ENCODE measurements around the gene DISP2. TPM values are rescaled to one million over a fixed set of nuclear protein-coding genes. Genes with fewer than 3 reads are reported as not detected.

The DISP2 gene
- total RNA-seq, 3 donors from 2014 or later, result 0.03 to 0.26 (median 0.08) TPM

DNA sequence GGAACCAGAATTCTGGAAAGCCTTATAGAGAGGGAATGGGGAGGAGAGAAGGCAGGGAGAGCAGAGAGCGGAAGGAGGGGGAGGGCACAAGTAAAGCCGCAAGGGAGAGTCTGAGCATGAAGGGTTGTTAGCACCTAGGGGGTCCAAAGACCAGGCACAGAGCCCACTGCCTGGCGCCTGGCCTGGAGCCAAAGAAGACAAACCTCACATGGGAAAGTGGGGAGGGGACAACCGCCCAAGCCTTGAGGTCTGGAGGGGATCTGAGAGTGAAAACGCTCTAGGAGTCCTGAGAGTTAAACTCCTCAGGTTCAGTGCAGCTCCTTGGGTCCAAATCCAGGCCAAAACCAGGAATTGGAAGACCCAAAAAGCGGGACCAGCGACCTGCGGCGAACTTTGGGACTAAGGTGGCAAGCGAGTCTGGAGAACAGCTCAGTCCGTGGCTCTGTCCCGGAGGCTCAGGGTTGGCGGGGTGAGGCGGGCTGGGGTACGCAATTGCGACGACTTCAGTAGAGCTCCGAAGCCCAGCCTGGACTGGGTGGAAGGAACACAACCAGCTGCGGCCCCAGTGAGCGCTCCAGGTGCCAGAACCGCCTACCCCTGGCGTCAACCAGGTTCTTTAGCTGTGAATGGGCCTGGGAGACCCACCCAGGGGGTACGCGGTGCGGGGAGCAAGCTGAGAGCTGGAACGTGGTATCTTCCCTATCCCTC is 35.3 kb upstream of the DISP2 start:
- H3K27me3 Mint-ChIP-seq (ENCODE audit: low read depth), result no peaks in the 10 kb centered on the region
- H3K9me3 Mint-ChIP-seq, result no peaks in the 10 kb centered on the region
- H3K4me3 Mint-ChIP-seq, result peak overlapping the region; percentile 75
- H3K36me3 Mint-ChIP-seq (ENCODE audit: insufficient read depth), result no peaks in the 10 kb centered on the region
- H3K4me1 Mint-ChIP-seq (ENCODE audit: low read depth), result peaks cover 26% of the 10 kb centered on the region
- ATAC-seq, result peak in 1 of 2 donors; percentile 0
- no peak for DNase-seq

- no peaks in the 10 kb centered on the region for H3K9me3 Mint-ChIP-seq
- no peaks in the 10 kb centered on the region for H3K27me3 Mint-ChIP-seq (ENCODE audit: low read depth)
- DNase-seq (peak; percentile 90), ATAC-seq (peak; percentile 89 to 94)
- peaks cover 26% of the 10 kb centered on the region for H3K4me1 Mint-ChIP-seq (ENCODE audit: low read depth)
- peak within 1 kb of the TSS; percentile 78 for H3K4me3 Mint-ChIP-seq
- H3K36me3 Mint-ChIP-seq (ENCODE audit: insufficient read depth), result no peaks in the 10 kb centered on the region
Measured at GRCh38 chr15:40323239-40323952, 34.6 kb upstream of the DISP2 start, which contains the start of gene INAFM2. Gene INAFM2, plus strand, starts transcription at chr15:40323692. Its CDS starts 364 bp downstream, at chr15:40324056.

DNA sequence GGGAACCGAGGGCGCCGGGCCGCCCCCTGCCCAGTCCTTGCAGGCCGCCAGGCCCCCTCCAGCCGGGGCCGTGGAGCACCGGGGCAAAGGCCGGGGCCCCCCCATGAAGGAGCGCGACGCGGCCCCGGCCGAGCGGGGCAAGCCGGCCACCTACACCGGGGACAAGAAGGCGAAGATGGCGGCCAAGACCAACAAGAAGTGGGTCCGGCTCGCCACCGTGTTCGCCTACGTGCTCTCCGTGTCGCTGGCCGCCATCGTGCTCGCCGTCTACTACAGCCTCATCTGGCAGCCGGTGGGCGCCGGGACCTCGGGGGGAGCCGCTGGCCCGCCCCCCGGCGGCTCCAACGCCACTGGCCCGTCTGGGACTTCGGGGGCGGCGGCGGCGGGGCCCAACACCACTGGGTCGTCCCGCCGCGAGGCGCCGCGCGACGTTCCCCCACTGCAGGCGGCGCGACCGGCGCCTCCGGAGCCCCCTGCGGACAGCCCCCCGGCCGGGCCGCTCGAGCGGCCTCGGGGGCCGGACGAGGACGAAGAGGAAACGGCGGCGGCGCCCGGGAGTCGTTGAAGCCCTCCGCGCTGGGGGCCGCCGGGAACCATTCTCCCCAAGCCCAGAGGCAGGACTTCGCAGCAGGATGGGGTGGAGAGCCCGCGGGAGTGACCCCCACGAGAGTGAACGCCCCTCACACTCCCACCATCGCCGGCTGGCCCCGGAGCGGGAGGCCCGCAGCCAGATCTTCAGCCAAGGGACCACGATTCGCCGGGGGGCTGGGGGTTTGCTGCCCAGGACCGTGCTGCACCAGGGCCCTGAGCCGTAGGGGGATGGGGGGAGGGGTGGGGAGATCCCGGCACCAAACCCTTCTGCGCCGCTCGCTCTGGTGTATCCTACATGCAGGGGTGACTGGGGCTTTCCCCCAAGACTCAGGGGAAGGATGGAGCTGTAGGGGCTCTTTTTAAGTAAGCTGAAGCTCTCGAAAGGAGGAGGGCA is 33.8 kb upstream of the DISP2 start:
- DNase-seq (no peak), ATAC-seq (peak; percentile 3 to 8)

GRCh38 chr15:40325188-40325587 is 32.8 kb upstream of the DISP2 start:
- Mint-ChIP-seq H3K9me3 (no peaks in the 10 kb centered on the region), H3K36me3 (ENCODE audit: insufficient read depth) (no peaks in the 10 kb centered on the region), H3K27me3 (ENCODE audit: low read depth) (no peaks in the 10 kb centered on the region), H3K4me3 (peak overlapping the region; percentile 78), H3K4me1 (ENCODE audit: low read depth) (peaks cover 26% of the 10 kb centered on the region)
- DNase-seq (no peak), ATAC-seq (no peak)

More for the DNA sequence above, 33.8 kb upstream of the DISP2 start:
- Mint-ChIP-seq H3K4me3 (peak overlapping the region; percentile 78), H3K36me3 (ENCODE audit: insufficient read depth) (no peaks in the 10 kb centered on the region), H3K4me1 (ENCODE audit: low read depth) (peaks cover 26% of the 10 kb centered on the region), H3K27me3 (ENCODE audit: low read depth) (no peaks in the 10 kb centered on the region), H3K9me3 (no peaks in the 10 kb centered on the region)

GRCh38 chr15:40325700-40326099 is 32.3 kb upstream of the DISP2 start:
- Mint-ChIP-seq H3K4me3 (no peak overlapping the region), H3K27me3 (ENCODE audit: low read depth) (no peaks in the 10 kb centered on the region), H3K36me3 (ENCODE audit: insufficient read depth) (no peaks in the 10 kb centered on the region), H3K4me1 (ENCODE audit: low read depth) (peaks cover 26% of the 10 kb centered on the region), H3K9me3 (no peaks in the 10 kb centered on the region)
- no peak for DNase-seq
- ATAC-seq, result no peak

DNA sequence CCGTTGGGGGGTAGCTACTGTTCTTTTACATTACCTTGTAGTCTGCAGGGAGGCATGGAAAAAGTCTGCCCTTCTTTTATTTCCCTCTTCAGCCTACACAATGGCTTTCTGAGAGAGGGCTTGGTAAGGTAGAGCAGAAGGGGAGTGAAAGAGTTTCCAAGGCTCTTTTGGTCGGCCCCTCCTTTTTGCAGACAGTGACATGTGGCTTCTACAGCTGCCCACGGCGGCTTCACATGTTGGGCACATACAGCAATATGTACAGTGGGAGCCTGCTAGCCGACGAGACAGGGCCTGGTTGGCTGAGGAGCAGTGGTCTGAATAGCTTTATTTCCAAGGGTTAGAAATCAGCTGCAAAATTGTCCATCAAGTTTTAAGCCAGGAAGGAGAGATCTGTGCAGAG is 30.6 kb upstream of the DISP2 start:
- no peak overlapping the region for H3K4me3 Mint-ChIP-seq
- ATAC-seq, result no peak
- no peak for DNase-seq
- peaks cover 18% of the 10 kb centered on the region for H3K4me1 Mint-ChIP-seq (ENCODE audit: low read depth)
- no peaks in the 10 kb centered on the region for H3K36me3 Mint-ChIP-seq (ENCODE audit: insufficient read depth)
- H3K27me3 Mint-ChIP-seq (ENCODE audit: low read depth), result no peaks in the 10 kb centered on the region
- H3K9me3 Mint-ChIP-seq, result no peaks in the 10 kb centered on the region

GRCh38 chr15:40328176-40328575 is 29.8 kb upstream of the DISP2 start:
- Mint-ChIP-seq H3K9me3 (no peaks in the 10 kb centered on the region), H3K4me3 (no peak overlapping the region), H3K36me3 (ENCODE audit: insufficient read depth) (no peaks in the 10 kb centered on the region), H3K4me1 (ENCODE audit: low read depth) (peaks cover 16% of the 10 kb centered on the region), H3K27me3 (ENCODE audit: low read depth) (no peaks in the 10 kb centered on the region)
- ATAC-seq, result no peak
- no peak for DNase-seq

- DNase-seq, result no peak
- peaks cover 18% of the 10 kb centered on the region for H3K4me1 Mint-ChIP-seq (ENCODE audit: low read depth)
- no peaks in the 10 kb centered on the region for H3K27me3 Mint-ChIP-seq (ENCODE audit: low read depth)
- H3K9me3 Mint-ChIP-seq, result no peaks in the 10 kb centered on the region
- H3K36me3 Mint-ChIP-seq (ENCODE audit: insufficient read depth), result no peaks in the 10 kb centered on the region
- no peak for ATAC-seq
- no peak overlapping the region for H3K4me3 Mint-ChIP-seq
Measured at GRCh38 chr15:40328751-40329150, 29.3 kb upstream of the DISP2 start.

GRCh38 chr15:40329804-40330203 is 28.2 kb upstream of the DISP2 start:
- H3K9me3 Mint-ChIP-seq, result no peaks in the 10 kb centered on the region
- no peak overlapping the region for H3K4me3 Mint-ChIP-seq
- H3K36me3 Mint-ChIP-seq (ENCODE audit: insufficient read depth), result no peaks in the 10 kb centered on the region
- DNase-seq, result no peak
- H3K4me1 Mint-ChIP-seq (ENCODE audit: low read depth), result peaks cover 22% of the 10 kb centered on the region
- no peak for ATAC-seq
- H3K27me3 Mint-ChIP-seq (ENCODE audit: low read depth), result no peaks in the 10 kb centered on the region

GRCh38 chr15:40330368-40330836 is 27.6 kb upstream of the DISP2 start:
- DNase-seq, result no peak
- no peaks in the 10 kb centered on the region for H3K36me3 Mint-ChIP-seq (ENCODE audit: insufficient read depth)
- no peaks in the 10 kb centered on the region for H3K9me3 Mint-ChIP-seq
- peaks cover 16% of the 10 kb centered on the region for H3K4me1 Mint-ChIP-seq (ENCODE audit: low read depth)
- no peak for ATAC-seq
- H3K4me3 Mint-ChIP-seq, result no peak overlapping the region
- no peaks in the 10 kb centered on the region for H3K27me3 Mint-ChIP-seq (ENCODE audit: low read depth)

GRCh38 chr15:40331026-40331425 is 27.0 kb upstream of the DISP2 start:
- no peak for ATAC-seq
- no peaks in the 10 kb centered on the region for H3K27me3 Mint-ChIP-seq (ENCODE audit: low read depth)
- no peaks in the 10 kb centered on the region for H3K36me3 Mint-ChIP-seq (ENCODE audit: insufficient read depth)
- peaks cover 10% of the 10 kb centered on the region for H3K4me1 Mint-ChIP-seq (ENCODE audit: low read depth)
- DNase-seq, result no peak
- no peak overlapping the region for H3K4me3 Mint-ChIP-seq
- H3K9me3 Mint-ChIP-seq, result no peaks in the 10 kb centered on the region

GRCh38 chr15:40331637-40332036 is 26.4 kb upstream of the DISP2 start:
- DNase-seq, result no peak
- no peaks in the 10 kb centered on the region for H3K27me3 Mint-ChIP-seq (ENCODE audit: low read depth)
- H3K9me3 Mint-ChIP-seq, result no peaks in the 10 kb centered on the region
- ATAC-seq, result no peak
- H3K36me3 Mint-ChIP-seq (ENCODE audit: insufficient read depth), result no peaks in the 10 kb centered on the region
- peaks cover 9% of the 10 kb centered on the region for H3K4me1 Mint-ChIP-seq (ENCODE audit: low read depth)
- no peak overlapping the region for H3K4me3 Mint-ChIP-seq

DNA sequence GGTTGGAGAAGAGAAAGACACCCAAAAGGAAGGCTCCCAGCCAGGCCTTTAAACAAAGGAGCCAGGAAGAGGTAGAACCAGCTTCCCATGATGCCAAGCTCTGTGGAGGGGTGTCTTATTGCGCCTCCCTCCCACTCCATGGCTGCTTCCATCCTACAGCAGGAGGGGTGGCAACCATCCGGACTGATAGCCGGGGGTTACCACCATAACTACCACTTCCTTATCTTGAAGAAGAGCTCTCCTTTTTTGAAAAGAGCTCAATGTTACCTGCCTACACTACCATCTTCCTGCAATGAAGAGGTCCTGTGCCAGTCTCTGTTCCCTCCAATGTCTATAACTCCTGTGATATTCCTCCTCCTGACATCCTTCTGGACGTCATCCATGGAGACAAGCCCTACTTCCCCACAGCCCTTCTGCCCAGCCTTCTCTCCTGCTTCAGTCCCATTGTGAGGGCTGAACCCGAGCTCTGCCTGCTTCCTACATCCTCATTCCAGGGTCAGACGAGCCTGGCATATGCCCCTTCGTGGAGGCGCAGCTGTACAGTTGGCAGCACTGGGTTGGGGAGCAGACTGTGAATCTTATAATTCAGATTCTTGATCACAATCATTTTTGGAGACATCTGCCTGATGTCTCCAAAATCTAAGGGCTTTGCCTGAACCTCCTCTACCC is 25.8 kb upstream of the DISP2 start:
- Mint-ChIP-seq H3K36me3 (ENCODE audit: insufficient read depth) (no peaks in the 10 kb centered on the region), H3K4me1 (ENCODE audit: low read depth) (peaks cover 9% of the 10 kb centered on the region), H3K4me3 (no peak overlapping the region), H3K27me3 (ENCODE audit: low read depth) (no peaks in the 10 kb centered on the region), H3K9me3 (no peaks in the 10 kb centered on the region)
- no peak for DNase-seq
- no peak for ATAC-seq

Data from activated T-cell treated with anti-CD3 and anti-CD28 coated beads, Interleukin-2, amount 50 U/mL, for 4 hours (primary cell).